CD14-positive monocyte (primary cell): ENCODE data around the gene SLC2A9. TPM values are rescaled to one million over a fixed set of nuclear protein-coding genes. Genes with fewer than 3 reads are reported as not detected.

Source experiments
- DNase-seq, 3 donors: peaks; one replicate each; pipeline ENCODE4 v3.0.0-alpha.2; 2011 to 2022
- H2AFZ ChIP-seq: 2 replicates; pipeline ENCODE4 v1.6.0; 2012; ENCODE audit warnings: mild to moderate bottlenecking, low read depth, low read length, inconsistent platforms; ENCODE audit not compliant: insufficient read depth, poor library complexity, severe bottlenecking
- H3K27ac ChIP-seq, 2 donors: 1 replicate in 1 of 2; 2 replicates in 1 of 2; pipeline ENCODE4 v1.5.1; 2012 to 2013; ENCODE audit warnings: low read length in 2 of 2, control low read depth in 1 of 2, inconsistent platforms in 1 of 2, low read depth in 1 of 2, mild to moderate bottlenecking in 1 of 2
- H3K27me3 ChIP-seq, 2 donors: one replicate each; pipeline versions ENCODE4 v1.6.0 to v1.6.1; 2011 to 2013; ENCODE audit warnings: low read length in 2 of 2; ENCODE audit not compliant: control insufficient read depth in 2 of 2, insufficient read depth in 2 of 2
- H3K36me3 ChIP-seq, 2 donors: replicated peaks in 1 of 2; 1 replicate in 1 of 2; 2 replicates in 1 of 2; pipeline versions ENCODE4 v1.5.1 to v1.6.1; 2012 to 2013; ENCODE audit warnings: low read length in 2 of 2, control low read depth in 1 of 2, inconsistent platforms in 1 of 2, mild to moderate bottlenecking in 1 of 2; ENCODE audit not compliant: insufficient read depth in 2 of 2, control insufficient read depth in 1 of 2
- H3K4me1 ChIP-seq, 2 donors: 1 replicate in 1 of 2; 2 replicates in 1 of 2; pipeline versions ENCODE4 v1.5.1 to v1.6.1; 2012 to 2013; ENCODE audit warnings: low read length in 2 of 2, control low read depth in 1 of 2, inconsistent platforms in 1 of 2, mild to moderate bottlenecking in 1 of 2, moderate library complexity in 1 of 2; ENCODE audit not compliant: insufficient read depth in 2 of 2, control insufficient read depth in 1 of 2
- H3K4me2 ChIP-seq: replicated peaks from 2 replicates; pipeline ENCODE3; 2012; ENCODE audit warnings: low read length, moderate library complexity, mild to moderate bottlenecking; ENCODE audit not compliant: poor library complexity, severe bottlenecking; ENCODE audit errors: extremely low read depth
- H3K4me3 ChIP-seq, 3 experiments: fragments of 200-600 bp in 1 of 3; sonication (generic) in 1 of 3; replicated peaks in 1 of 3; 1 replicate in 2 of 3; 2 replicates in 1 of 3; pipeline ENCODE4 v1.5.1; 2011 to 2013; ENCODE audit warnings: low read length in 3 of 3, mild to moderate bottlenecking in 3 of 3, control low read depth in 2 of 3, low read depth in 2 of 3, inconsistent platforms in 1 of 3, moderate library complexity in 1 of 3
- H3K79me2 ChIP-seq: 2 replicates; pipeline ENCODE4 v1.6.0; 2012; ENCODE audit warnings: mild to moderate bottlenecking, control low read depth, inconsistent platforms, low read length, moderate library complexity; ENCODE audit not compliant: insufficient read depth
- H3K9ac ChIP-seq: 2 replicates; pipeline ENCODE4 v1.6.0; 2017; ENCODE audit warnings: low read length, mild to moderate bottlenecking; ENCODE audit not compliant: insufficient read depth, poor library complexity, severe bottlenecking
- H3K9me3 ChIP-seq, 2 donors: replicated peaks in 1 of 2; 1 replicate in 1 of 2; 2 replicates in 1 of 2; pipeline versions ENCODE4 v1.5.1 to v1.6.1; 2012 to 2013; ENCODE audit warnings: low read length in 2 of 2, control low read depth in 1 of 2; ENCODE audit not compliant: control insufficient read depth in 1 of 2, insufficient read depth in 1 of 2
- H4K20me1 ChIP-seq: 2 replicates; pipeline ENCODE4 v1.6.0; 2012; ENCODE audit warnings: mild to moderate bottlenecking, low read length, control low read depth, moderate library complexity; ENCODE audit not compliant: insufficient read depth
- H3K27ac Mint-ChIP-seq, 7 donors: one replicate each; pipeline ENCODE4 v1.8.0; 2020; ENCODE audit warnings: mild to moderate bottlenecking in 7 of 7, mixed read lengths in 7 of 7, moderate library complexity in 6 of 7, inconsistent platforms in 2 of 7
- H3K27me3 Mint-ChIP-seq, 3 donors: one replicate each; pipeline ENCODE4 v1.8.0; 2021 to 2022; ENCODE audit warnings: low read depth in 3 of 3, mild to moderate bottlenecking in 3 of 3, mixed read lengths in 3 of 3, moderate library complexity in 3 of 3, inconsistent platforms in 1 of 3
- H3K36me3 Mint-ChIP-seq, 2 donors: one replicate each; pipeline ENCODE4 v1.8.0; 2020; ENCODE audit warnings: mixed read lengths in 2 of 2, inconsistent platforms in 1 of 2, mild to moderate bottlenecking in 1 of 2
- H3K4me1 Mint-ChIP-seq: one replicate; pipeline ENCODE4 v1.8.0; 2020; ENCODE audit warnings: mild to moderate bottlenecking, mixed read lengths
- H3K4me3 Mint-ChIP-seq, 2 donors: one replicate each; pipeline ENCODE4 v1.8.0; 2020; ENCODE audit warnings: mild to moderate bottlenecking in 2 of 2, mixed read lengths in 2 of 2, moderate library complexity in 1 of 2
- H3K9me3 Mint-ChIP-seq, 7 donors: one replicate each; pipeline ENCODE4 v1.8.0; 2020 to 2022; ENCODE audit warnings: mixed read lengths in 7 of 7, mild to moderate bottlenecking in 6 of 7, moderate library complexity in 6 of 7, inconsistent platforms in 2 of 7
- WGBS: methylation state at CpG from one replicate; pipeline ENCODE4 v1.1.5; 2013; ENCODE audit warnings: missing lambda C conversion rate; ENCODE audit not compliant: insufficient coverage; 5-methylcytosine and 5-hydroxymethylcytosine counted together
- intact Hi-C, 2 donors: fragments of 100-400 bp; cut with micrococcal nuclease; formaldehyde crosslinking; loops; one replicate each; pipeline versions ENCODE4 v1.15.0 to v1.15.1; 2023
- polyA plus RNA-seq, 3 donors: library from polyadenylated mRNA; depleted of rRNA in 1 of 3; unstranded in 2 of 3; stranded (reverse) in 1 of 3; fragments of 300-500 nt in 2 of 3; fragments of >200 nt in 1 of 3; fragmentation: Illumina TruSeq in 2 of 3; gene quantifications; 1 replicate in 2 of 3; 2 replicates in 1 of 3; pipeline ENCODE4 v1.2.3, GENCODE V29; 2012 to 2021
- TF ChIP-seq, protein P1 (sequence below): fragments of 200-600 bp; IDR thresholded peaks from one replicate; pipeline ENCODE4 v1.8.0; 2022; ENCODE audit warnings: antibody characterized with exemption, mild to moderate bottlenecking

SLC2A9 gene
- polyA plus RNA-seq, 3 donors: 27.3 to 38.6 (median 34.7) TPM

DNA sequence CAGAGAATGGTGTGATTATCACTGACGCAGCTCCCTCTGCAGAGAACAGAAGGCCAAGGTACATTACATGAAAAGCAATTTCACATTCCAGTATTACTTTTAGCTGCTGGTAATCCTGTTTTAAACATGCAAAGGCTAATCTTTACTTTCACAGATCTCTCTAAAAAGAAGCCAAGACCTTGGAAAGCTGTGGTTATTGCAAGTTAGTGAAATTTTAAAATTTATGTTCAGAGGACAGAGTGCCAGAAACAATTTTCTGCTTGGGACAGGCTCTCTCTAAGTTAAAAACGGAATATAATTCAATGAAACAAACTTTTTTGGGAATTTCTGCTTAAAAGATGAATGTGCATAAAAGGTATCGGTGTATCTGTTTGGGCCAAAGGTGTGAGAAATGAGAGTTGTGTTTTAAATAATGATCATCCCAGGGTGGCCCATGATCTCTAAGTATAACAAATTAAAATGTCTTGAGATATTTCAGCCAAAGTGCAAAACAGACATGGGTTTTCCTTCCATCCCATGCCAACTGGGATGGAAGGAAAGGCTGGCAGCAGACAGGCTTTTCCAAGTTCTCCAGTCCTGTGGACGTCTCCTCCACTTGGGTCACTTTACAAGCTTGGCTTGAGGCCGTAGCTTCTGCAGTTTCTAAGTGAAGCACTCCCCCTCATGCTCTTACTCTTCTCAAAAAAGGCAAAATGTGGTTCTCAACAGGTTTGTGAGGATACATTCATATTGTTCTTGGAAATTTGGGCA is 121.8 kb downstream of the SLC2A9 start:
- intact Hi-C loops: no loop called here
- Mint-ChIP-seq H3K9me3 (peaks cover 0 to 6% (median 0%) of the 10 kb centered on the region in 7 donors), H3K27me3 (no peaks in the 10 kb centered on the region)

DNA sequence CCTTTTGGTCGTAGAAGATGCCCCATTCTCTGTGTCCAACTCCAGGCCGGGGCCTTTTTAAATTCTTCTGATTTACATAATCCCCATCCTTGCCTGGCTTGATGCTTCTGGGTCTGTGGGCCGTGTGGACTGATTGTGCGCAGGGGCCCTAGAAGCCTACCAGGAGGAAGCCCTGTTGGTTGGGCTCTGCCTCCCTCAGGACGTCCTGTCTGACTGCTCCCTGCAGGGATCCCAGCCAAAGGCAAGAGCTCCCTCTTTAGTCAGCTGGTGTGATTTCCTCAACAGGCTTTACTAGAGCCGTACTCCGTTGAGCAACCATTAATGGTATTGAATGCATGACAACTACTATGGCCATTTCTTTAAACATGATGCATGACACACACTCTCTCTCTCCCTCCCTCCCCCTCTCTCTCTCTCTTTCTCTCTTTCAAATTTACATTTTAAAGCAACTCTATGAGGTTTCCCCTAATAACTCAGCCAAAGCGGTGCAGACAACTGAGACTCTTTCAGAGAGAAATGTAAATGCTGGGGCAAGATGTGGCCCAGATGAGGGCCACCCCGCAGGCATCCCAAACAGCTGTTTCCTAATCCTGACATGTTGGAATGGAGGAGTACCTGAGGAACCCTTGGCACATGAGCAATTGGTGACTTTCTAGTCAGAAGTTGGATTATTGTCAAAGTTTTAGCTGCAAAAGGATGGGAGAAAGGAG is 122.5 kb downstream of the SLC2A9 start:
- DNase-seq: peak in 1 of 3 donors; percentile 37
- H3K4me2 ChIP-seq: no peak overlapping the region
- Mint-ChIP-seq H3K36me3 (peaks cover 48 to 49% of the 10 kb centered on the region in 2 donors), H3K27me3 (no peaks in the 10 kb centered on the region), H3K9me3 (peaks cover 0 to 6% (median 0%) of the 10 kb centered on the region in 7 donors), H3K4me1 (peaks cover 8% of the 10 kb centered on the region), H3K4me3 (no peak overlapping the region), H3K27ac (peak overlapping the region in 1 of 7 donors; percentile 38)
- no peaks in the 10 kb centered on the region for H3K9me3 ChIP-seq
- H3K36me3 ChIP-seq: peaks cover 14 to 51% of the 10 kb centered on the region in 2 donors
- no peaks in the 10 kb centered on the region for H3K79me2 ChIP-seq
- no peaks in the 10 kb centered on the region for H3K27me3 ChIP-seq
- H3K9ac ChIP-seq: no peak overlapping the region
- no peak overlapping the region for H2AFZ ChIP-seq
- intact Hi-C loops: no loop called here
- peaks cover 0 to 12% of the 10 kb centered on the region in 2 donors for H3K4me1 ChIP-seq
- WGBS: 77% methylated on average over 7 of the region's 9 CpGs
- no peaks in the 10 kb centered on the region for H4K20me1 ChIP-seq
- TF ChIP-seq, protein P1, sequence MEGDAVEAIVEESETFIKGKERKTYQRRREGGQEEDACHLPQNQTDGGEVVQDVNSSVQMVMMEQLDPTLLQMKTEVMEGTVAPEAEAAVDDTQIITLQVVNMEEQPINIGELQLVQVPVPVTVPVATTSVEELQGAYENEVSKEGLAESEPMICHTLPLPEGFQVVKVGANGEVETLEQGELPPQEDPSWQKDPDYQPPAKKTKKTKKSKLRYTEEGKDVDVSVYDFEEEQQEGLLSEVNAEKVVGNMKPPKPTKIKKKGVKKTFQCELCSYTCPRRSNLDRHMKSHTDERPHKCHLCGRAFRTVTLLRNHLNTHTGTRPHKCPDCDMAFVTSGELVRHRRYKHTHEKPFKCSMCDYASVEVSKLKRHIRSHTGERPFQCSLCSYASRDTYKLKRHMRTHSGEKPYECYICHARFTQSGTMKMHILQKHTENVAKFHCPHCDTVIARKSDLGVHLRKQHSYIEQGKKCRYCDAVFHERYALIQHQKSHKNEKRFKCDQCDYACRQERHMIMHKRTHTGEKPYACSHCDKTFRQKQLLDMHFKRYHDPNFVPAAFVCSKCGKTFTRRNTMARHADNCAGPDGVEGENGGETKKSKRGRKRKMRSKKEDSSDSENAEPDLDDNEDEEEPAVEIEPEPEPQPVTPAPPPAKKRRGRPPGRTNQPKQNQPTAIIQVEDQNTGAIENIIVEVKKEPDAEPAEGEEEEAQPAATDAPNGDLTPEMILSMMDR: no peak
- no peak overlapping the region for H3K4me3 ChIP-seq
- no peak overlapping the region for H3K27ac ChIP-seq

More for the DNA sequence above, 121.8 kb downstream of the SLC2A9 start:
- DNase-seq: no peak
- Histone ChIP-seq H3K27me3 (no peaks in the 10 kb centered on the region), H4K20me1 (no peaks in the 10 kb centered on the region), H3K4me3 (no peak overlapping the region), H3K4me2 (no peak overlapping the region), H3K9me3 (no peaks in the 10 kb centered on the region), H3K79me2 (no peaks in the 10 kb centered on the region), H3K36me3 (peaks cover 20 to 55% of the 10 kb centered on the region in 2 donors), H3K27ac (no peak overlapping the region), H3K4me1 (peaks cover 0 to 12% of the 10 kb centered on the region in 2 donors), H2AFZ (no peak overlapping the region), H3K9ac (no peak overlapping the region)
- Mint-ChIP-seq H3K36me3 (peaks cover 50 to 55% of the 10 kb centered on the region in 2 donors), H3K27ac (peak overlapping the region in 1 of 7 donors; percentile 84), H3K4me1 (peaks cover 8% of the 10 kb centered on the region), H3K4me3 (no peak overlapping the region)
- WGBS: 83% methylated on average over 1 of the region's 5 CpGs
- TF ChIP-seq, protein P1: no peak
